Eye (tissue), 1 donor: ENCODE data around the gene OVOL3.

ENCODE experiments used
- DNase-seq: peaks from one replicate; pipeline ENCODE4 v3.0.0-alpha.2; 2015

The OVOL3 gene

GRCh38 chr19:36136964-36137686 is 26.2 kb downstream of the OVOL3 start:
- no peak for DNase-seq

GRCh38 chr19:36139120-36139472 is 28.2 kb downstream of the OVOL3 start:
- no peak for DNase-seq

GRCh38 chr19:36139473-36140303 is 28.7 kb downstream of the OVOL3 start, which contains the start of gene CAPNS1:
Gene CAPNS1 (plus strand): TSS chr19:36140066. CDS start chr19:36141012, 946 bp downstream.
- DNase-seq = peak; percentile 99

DNA sequence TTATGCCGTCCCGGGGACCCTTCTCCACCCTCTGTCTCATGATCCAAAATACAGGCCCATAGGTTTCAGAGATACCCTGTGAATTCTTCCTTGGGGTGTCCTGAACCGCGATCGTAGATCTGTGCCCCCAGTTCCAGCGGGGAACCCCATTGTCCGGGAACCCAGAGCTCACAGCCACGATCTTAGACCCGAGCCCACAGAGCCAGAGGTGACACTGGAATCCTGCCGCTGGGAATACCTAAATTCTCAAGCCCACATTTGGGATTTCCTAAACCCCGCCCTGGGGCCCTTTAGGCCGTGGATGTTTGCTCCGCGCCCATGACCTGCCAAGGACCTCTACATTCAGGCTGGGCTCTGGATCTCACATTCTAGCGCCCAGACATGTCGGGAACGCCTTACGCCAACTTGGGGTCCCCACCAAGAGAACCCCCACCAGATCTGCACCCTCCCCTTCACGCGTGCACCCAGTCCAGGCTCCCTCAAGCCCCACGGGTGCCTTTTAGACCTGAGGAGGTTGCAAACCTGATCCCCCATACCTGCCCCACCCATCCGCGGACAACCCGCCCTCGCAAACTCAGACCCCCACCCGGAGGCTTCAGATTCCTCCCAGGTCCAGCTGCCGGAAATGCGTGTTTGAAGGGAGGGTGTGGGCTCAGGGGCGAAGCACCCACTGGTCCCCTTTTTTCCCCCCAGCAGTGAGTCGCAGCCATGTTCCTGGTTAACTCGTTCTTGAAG is 29.5 kb downstream of the OVOL3 start:
- DNase-seq = peak; percentile 81

- DNase-seq = peak; percentile 92
Observed at GRCh38 chr19:36141039-36141927, 30.3 kb downstream of the OVOL3 start.

- no peak for DNase-seq
Observed at GRCh38 chr19:36142046-36142445, 31.1 kb downstream of the OVOL3 start.

DNA sequence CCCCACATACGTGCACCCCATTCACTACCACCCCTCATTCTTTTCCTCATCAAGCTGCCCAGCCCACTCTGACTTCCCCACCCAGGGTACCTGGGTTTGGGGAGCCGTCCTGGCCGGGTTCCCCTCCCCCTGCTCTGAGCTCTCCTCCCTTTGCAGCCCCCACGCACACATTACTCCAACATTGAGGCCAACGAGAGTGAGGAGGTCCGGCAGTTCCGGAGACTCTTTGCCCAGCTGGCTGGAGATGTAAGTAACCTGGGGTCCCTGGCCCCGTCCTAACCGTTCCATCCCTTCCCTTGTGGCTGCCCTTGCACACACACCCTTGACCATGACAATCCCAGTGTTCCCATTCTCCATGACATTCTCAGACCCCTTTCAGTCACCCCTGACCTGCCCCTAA is 31.6 kb downstream of the OVOL3 start:
- DNase-seq = no peak

- DNase-seq = no peak
Observed at GRCh38 chr19:36144624-36145023, 33.7 kb downstream of the OVOL3 start.

GRCh38 chr19:36149673-36150406 is 38.9 kb downstream of the OVOL3 start:
- no peak for DNase-seq

- no peak for DNase-seq
Observed at GRCh38 chr19:36150586-36150985, 39.6 kb downstream of the OVOL3 start.

- peak; percentile 51 for DNase-seq
Observed at GRCh38 chr19:36151144-36152018, 40.4 kb downstream of the OVOL3 start.

GRCh38 chr19:36152019-36152351 is 41.0 kb downstream of the OVOL3 start:
- peak; percentile 41 for DNase-seq

- peak; percentile 57 for DNase-seq
Observed at GRCh38 chr19:36152352-36153091, 41.6 kb downstream of the OVOL3 start, which contains the start of gene COX7A1. Gene COX7A1 (minus strand): TSS chr19:36152447. CDS start chr19:36152407, 40 bp downstream.

- DNase-seq = no peak
Observed at GRCh38 chr19:36153126-36153525, 42.2 kb downstream of the OVOL3 start.

GRCh38 chr19:36160821-36161596 is 50.1 kb downstream of the OVOL3 start:
- DNase-seq = no peak
